Loucy (cell line): ENCODE results near the gene FUOM.

Source experiments
- H2AFZ ChIP-seq: fragments of 200-600 bp; sonication (generic); 2 replicates; pipeline ENCODE4 v1.6.0; 2016; ENCODE audit warnings: antibody characterized with exemption, mild to moderate bottlenecking, low read length, moderate library complexity
- H3F3A ChIP-seq: fragments of 200-600 bp; 2 replicates; pipeline ENCODE4 v1.6.0; 2016; ENCODE audit warnings: antibody characterized with exemption, low read depth, mild to moderate bottlenecking
- H3K27me3 ChIP-seq: fragments of 200-600 bp; sonication (generic); 2 replicates; pipeline ENCODE4 v1.6.1; 2014; ENCODE audit warnings: low read length, mild to moderate bottlenecking; ENCODE audit not compliant: insufficient read depth, poor library complexity, severe bottlenecking
- H3K36me3 ChIP-seq: fragments of 200-600 bp; sonication (generic); 2 replicates; pipeline ENCODE4 v1.6.1; 2016; ENCODE audit warnings: low read length; ENCODE audit not compliant: insufficient read depth
- H3K4me1 ChIP-seq: fragments of 200-600 bp; sonication (generic); 2 replicates; pipeline ENCODE4 v1.5.1; 2014; ENCODE audit warnings: low read length, mild to moderate bottlenecking; ENCODE audit not compliant: insufficient read depth, poor library complexity, severe bottlenecking
- H3K4me2 ChIP-seq: fragments of 200-600 bp; sonication (generic); 2 replicates; pipeline ENCODE4 v1.6.0; 2014; ENCODE audit warnings: antibody characterized with exemption, low read length, low read depth, mild to moderate bottlenecking; ENCODE audit not compliant: poor library complexity, severe bottlenecking
- H3K4me3 ChIP-seq: fragments of 200-600 bp; sonication (generic); 2 replicates; pipeline ENCODE4 v1.5.1; 2014; ENCODE audit warnings: low read length, mild to moderate bottlenecking, mixed read lengths; ENCODE audit not compliant: poor library complexity, severe bottlenecking
- H3K79me2 ChIP-seq: fragments of 200-600 bp; sonication (generic); 2 replicates; pipeline ENCODE4 v1.6.1; 2014; ENCODE audit warnings: low read length; ENCODE audit not compliant: insufficient read depth
- H3K9ac ChIP-seq: fragments of 200-600 bp; sonication (generic); 2 replicates; pipeline ENCODE4 v1.6.0; 2014; ENCODE audit warnings: mild to moderate bottlenecking, low read depth, low read length, moderate library complexity; ENCODE audit not compliant: poor library complexity, severe bottlenecking
- H3K9me2 ChIP-seq: fragments of 200-600 bp; sonication (generic); replicated peaks from 2 replicates; pipeline ENCODE4 v1.6.1; 2016; ENCODE audit warnings: low read depth, low read length, mixed read lengths
- H3K9me3 ChIP-seq: fragments of 200-600 bp; sonication (generic); 2 replicates; pipeline ENCODE4 v1.6.1; 2014; ENCODE audit warnings: mild to moderate bottlenecking, antibody characterized with exemption, low read length, low read depth; ENCODE audit not compliant: insufficient read depth
- H4K20me1 ChIP-seq: fragments of 200-600 bp; sonication (generic); 2 replicates; pipeline ENCODE4 v1.6.0; 2014; ENCODE audit warnings: antibody characterized with exemption, low read length, mild to moderate bottlenecking; ENCODE audit not compliant: insufficient read depth, poor library complexity, severe bottlenecking
- CTCF ChIP-seq: fragments of 200-600 bp; sonication (generic); conservative IDR thresholded peaks from 2 replicates; pipeline ENCODE4 v1.5.1; 2014; ENCODE audit warnings: mild to moderate bottlenecking, antibody characterized with exemption, low read length
- EZH2phosphoT487 ChIP-seq: fragments of 200-600 bp; IDR thresholded peaks from 2 replicates; pipeline ENCODE4 v1.6.1; 2018; ENCODE audit warnings: antibody characterized with exemption, mild to moderate bottlenecking, moderate library complexity, borderline replicate concordance

FUOM gene

GRCh38 chr10:133403784-133404183, 46.0 kb upstream of the FUOM start:
- peaks cover 19% of the 10 kb centered on the region for H3K79me2 ChIP-seq

DNA sequence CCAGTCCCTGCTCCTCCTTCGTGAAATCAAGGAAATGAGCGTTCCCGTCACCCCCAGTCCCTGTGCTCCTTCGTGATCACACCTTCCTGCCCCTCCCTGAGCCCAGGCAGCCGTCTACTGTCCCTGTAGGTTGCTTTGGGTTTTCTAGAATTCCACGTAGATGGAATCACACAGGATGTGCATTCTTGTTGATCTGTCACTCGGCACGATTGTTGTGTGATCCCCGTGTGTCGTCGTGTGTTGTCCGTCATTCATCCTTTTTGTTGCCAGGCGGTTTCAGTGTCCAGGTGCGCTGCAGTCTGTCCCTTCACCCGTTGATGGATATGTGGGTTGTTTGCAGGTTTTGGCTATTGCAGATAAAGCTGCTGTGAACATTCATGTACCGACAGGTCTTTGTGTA, 45.5 kb upstream of the FUOM start:
- peaks cover 17% of the 10 kb centered on the region for H3K36me3 ChIP-seq
- no peak overlapping the region for H3K9ac ChIP-seq
- H3F3A ChIP-seq, result no peaks in the 10 kb centered on the region
- no peak overlapping the region for H3K4me2 ChIP-seq
- H3K4me3 ChIP-seq, result no peak overlapping the region
- H3K9me2 ChIP-seq, result no peaks in the 10 kb centered on the region
- no peak overlapping the region for H2AFZ ChIP-seq
- H3K27me3 ChIP-seq, result no peaks in the 10 kb centered on the region
- H3K9me3 ChIP-seq, result no peaks in the 10 kb centered on the region
- no peak for TF ChIP-seq CTCF
- no peak for TF ChIP-seq EZH2phosphoT487
- H4K20me1 ChIP-seq, result peaks cover 5% of the 10 kb centered on the region
- H3K79me2 ChIP-seq, result peaks cover 19% of the 10 kb centered on the region; the same call in 1 of the 2 replicates
- peaks cover 23% of the 10 kb centered on the region for H3K4me1 ChIP-seq

More at GRCh38 chr10:133403784-133404183, 46.0 kb upstream of the FUOM start:
- Histone ChIP-seq H3K4me3 (no peak overlapping the region), H3K27me3 (no peaks in the 10 kb centered on the region), H3K4me2 (no peak overlapping the region), H3K9ac (no peak overlapping the region), H2AFZ (no peak overlapping the region), H3K4me1 (peaks cover 20% of the 10 kb centered on the region), H4K20me1 (peaks cover 5% of the 10 kb centered on the region), H3K36me3 (peaks cover 16% of the 10 kb centered on the region; the same call in 1 of the 2 replicates), H3F3A (no peaks in the 10 kb centered on the region), H3K9me2 (no peaks in the 10 kb centered on the region), H3K9me3 (no peaks in the 10 kb centered on the region)
- no peak for TF ChIP-seq CTCF
- TF ChIP-seq EZH2phosphoT487, result no peak

GRCh38 chr10:133401981-133402725, 44.3 kb upstream of the FUOM start:
- TF ChIP-seq EZH2phosphoT487 (no peak), CTCF (no peak)
- Histone ChIP-seq H3K79me2 (peaks cover 21% of the 10 kb centered on the region; the same call in 1 of the 2 replicates), H3K27me3 (no peaks in the 10 kb centered on the region), H2AFZ (no peak overlapping the region), H3F3A (no peaks in the 10 kb centered on the region), H3K4me1 (peaks cover 23% of the 10 kb centered on the region), H3K9me2 (no peaks in the 10 kb centered on the region), H4K20me1 (peaks cover 5% of the 10 kb centered on the region), H3K4me3 (no peak overlapping the region), H3K36me3 (peaks cover 18% of the 10 kb centered on the region), H3K4me2 (no peak overlapping the region), H3K9ac (no peak overlapping the region), H3K9me3 (no peaks in the 10 kb centered on the region)
